Hepatocyte (in vitro differentiated cells): ENCODE data around the gene MAPK8. TPM values are rescaled to one million over a fixed set of nuclear protein-coding genes. Genes with fewer than 3 reads are reported as not detected.
"Not testable (repeated sequence)": the region's sequence is repeated elsewhere in the genome, so short reads cannot be mapped to it uniquely, and the experiment has no call there.

ENCODE experiments used
- DNase-seq: peaks from one replicate; pipeline ENCODE4 v3.0.0-alpha.2; 2016; ENCODE audit warnings: low spot score
- H2AFZ ChIP-seq: fragments of 200-600 bp; sonication (generic); 2 replicates; pipeline ENCODE4 v1.6.0; 2016; ENCODE audit warnings: antibody characterized with exemption, mild to moderate bottlenecking
- H3K27ac ChIP-seq: fragments of 200-600 bp; sonication (generic); 2 replicates; pipeline ENCODE4 v1.5.1; 2016; ENCODE audit warnings: mild to moderate bottlenecking
- H3K27me3 ChIP-seq: fragments of 200-600 bp; sonication (generic); 2 replicates; pipeline ENCODE4 v1.6.1; 2016
- H3K36me3 ChIP-seq: fragments of 200-600 bp; sonication (generic); replicated peaks from 2 replicates; pipeline ENCODE4 v1.5.1; 2016; ENCODE audit warnings: low read depth; ENCODE audit not compliant: insufficient read depth
- H3K4me1 ChIP-seq: fragments of 200-600 bp; sonication (generic); 2 replicates; pipeline ENCODE4 v1.5.1; 2016; ENCODE audit warnings: mild to moderate bottlenecking, moderate library complexity; ENCODE audit not compliant: insufficient read depth
- H3K4me2 ChIP-seq: fragments of 200-600 bp; sonication (generic); 2 replicates; pipeline ENCODE4 v1.6.0; 2016
- H3K4me3 ChIP-seq: fragments of 200-600 bp; sonication (generic); 2 replicates; pipeline ENCODE4 v1.5.1; 2016; ENCODE audit warnings: mild to moderate bottlenecking
- H3K79me2 ChIP-seq: fragments of 200-600 bp; sonication (generic); 2 replicates; pipeline ENCODE4 v1.6.0; 2017; ENCODE audit warnings: mild to moderate bottlenecking
- H3K9me2 ChIP-seq: fragments of 200-600 bp; sonication (generic); replicated peaks from 2 replicates; pipeline ENCODE4 v1.6.0; 2017; ENCODE audit warnings: mild to moderate bottlenecking; ENCODE audit not compliant: insufficient read depth
- H3K9me3 ChIP-seq: fragments of 200-600 bp; sonication (generic); 2 replicates; pipeline ENCODE4 v1.5.1; 2016; ENCODE audit warnings: low read depth, mild to moderate bottlenecking
- H4K20me1 ChIP-seq: fragments of 200-600 bp; sonication (generic); 2 replicates; pipeline ENCODE4 v1.6.0; 2016; ENCODE audit warnings: mild to moderate bottlenecking; ENCODE audit not compliant: insufficient read depth, poor library complexity, severe bottlenecking
- EZH2 ChIP-seq: fragments of 200-600 bp; sonication (generic); IDR thresholded peaks from 2 replicates; pipeline ENCODE4 v1.6.1; 2016; ENCODE audit warnings: antibody characterized with exemption, mild to moderate bottlenecking, borderline replicate concordance
- EZH2phosphoT487 ChIP-seq: fragments of 200-600 bp; sonication (generic); IDR thresholded peaks from one replicate; pipeline ENCODE4 v1.6.1; 2018; ENCODE audit warnings: antibody characterized with exemption, mild to moderate bottlenecking, low read depth, moderate library complexity; ENCODE audit not compliant: unreplicated experiment, severe bottlenecking
- WGBS: methylation state at CpG from one replicate; pipeline ENCODE4 v1.1.6; 2016; ENCODE audit warnings: low lambda C conversion rate; ENCODE audit errors: missing lambda C conversion rate; 5-methylcytosine and 5-hydroxymethylcytosine counted together
- polyA plus RNA-seq: library from polyadenylated mRNA; unstranded; fragments of >200 nt; fragmentation: Nextera tagmentation; extraction: Ambion mirVana; gene quantifications from 2 replicates; pipeline ENCODE4 v1.2.1, GENCODE V29; 2016
- total RNA-seq: library from RNA; depleted of rRNA; stranded (reverse); fragments of >200 nt; gene quantifications from 2 replicates; pipeline ENCODE4 v1.2.3, GENCODE V29; 2014
- TF ChIP-seq, protein P1 (sequence below): fragments of 200-600 bp; sonication (generic); IDR thresholded peaks from 2 replicates; pipeline ENCODE4 v1.5.1; 2016; ENCODE audit warnings: antibody characterized with exemption, mild to moderate bottlenecking; ENCODE audit not compliant: poor library complexity

The MAPK8 gene
- total and polyA plus RNA-seq, 2 experiments from 2014 or later, result 20.9 to 73.2 TPM

DNA sequence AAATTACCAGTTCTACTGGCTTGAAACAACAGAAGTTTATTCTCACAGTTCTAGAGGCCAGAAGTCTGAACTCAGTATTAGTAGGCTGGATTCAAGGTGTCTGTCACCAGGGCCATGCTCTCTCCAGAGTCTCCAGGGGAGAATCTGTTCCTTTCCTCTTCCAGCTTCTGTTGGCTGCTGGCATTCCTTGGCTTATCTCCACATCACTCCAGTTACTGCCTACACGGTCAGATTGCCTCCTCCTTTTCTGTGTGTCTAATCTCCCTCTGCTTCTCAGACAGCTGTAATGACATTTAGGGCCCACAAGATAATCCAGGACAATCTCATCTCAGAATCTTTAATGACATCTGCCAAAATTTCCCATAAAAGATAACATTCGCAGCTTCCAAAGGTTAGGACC, 36.6 kb downstream of the MAPK8 start:
- TF ChIP-seq, protein P1, sequence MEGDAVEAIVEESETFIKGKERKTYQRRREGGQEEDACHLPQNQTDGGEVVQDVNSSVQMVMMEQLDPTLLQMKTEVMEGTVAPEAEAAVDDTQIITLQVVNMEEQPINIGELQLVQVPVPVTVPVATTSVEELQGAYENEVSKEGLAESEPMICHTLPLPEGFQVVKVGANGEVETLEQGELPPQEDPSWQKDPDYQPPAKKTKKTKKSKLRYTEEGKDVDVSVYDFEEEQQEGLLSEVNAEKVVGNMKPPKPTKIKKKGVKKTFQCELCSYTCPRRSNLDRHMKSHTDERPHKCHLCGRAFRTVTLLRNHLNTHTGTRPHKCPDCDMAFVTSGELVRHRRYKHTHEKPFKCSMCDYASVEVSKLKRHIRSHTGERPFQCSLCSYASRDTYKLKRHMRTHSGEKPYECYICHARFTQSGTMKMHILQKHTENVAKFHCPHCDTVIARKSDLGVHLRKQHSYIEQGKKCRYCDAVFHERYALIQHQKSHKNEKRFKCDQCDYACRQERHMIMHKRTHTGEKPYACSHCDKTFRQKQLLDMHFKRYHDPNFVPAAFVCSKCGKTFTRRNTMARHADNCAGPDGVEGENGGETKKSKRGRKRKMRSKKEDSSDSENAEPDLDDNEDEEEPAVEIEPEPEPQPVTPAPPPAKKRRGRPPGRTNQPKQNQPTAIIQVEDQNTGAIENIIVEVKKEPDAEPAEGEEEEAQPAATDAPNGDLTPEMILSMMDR, result no peak
- TF ChIP-seq EZH2phosphoT487 (no peak), EZH2 (no peak)
- Histone ChIP-seq H2AFZ (no peak overlapping the region), H3K4me3 (no peak overlapping the region), H4K20me1 (no peaks in the 10 kb centered on the region), H3K27me3 (no peaks in the 10 kb centered on the region), H3K4me1 (no peaks in the 10 kb centered on the region), H3K9me2 (no peaks in the 10 kb centered on the region), H3K9me3 (peaks cover 7% of the 10 kb centered on the region), H3K79me2 (peaks cover 68% of the 10 kb centered on the region), H3K4me2 (no peak overlapping the region), H3K27ac (no peak overlapping the region), H3K36me3 (no peaks in the 10 kb centered on the region)
- no peak for DNase-seq
- 62% methylated on average over 2 of the region's 2 CpGs for WGBS

DNA sequence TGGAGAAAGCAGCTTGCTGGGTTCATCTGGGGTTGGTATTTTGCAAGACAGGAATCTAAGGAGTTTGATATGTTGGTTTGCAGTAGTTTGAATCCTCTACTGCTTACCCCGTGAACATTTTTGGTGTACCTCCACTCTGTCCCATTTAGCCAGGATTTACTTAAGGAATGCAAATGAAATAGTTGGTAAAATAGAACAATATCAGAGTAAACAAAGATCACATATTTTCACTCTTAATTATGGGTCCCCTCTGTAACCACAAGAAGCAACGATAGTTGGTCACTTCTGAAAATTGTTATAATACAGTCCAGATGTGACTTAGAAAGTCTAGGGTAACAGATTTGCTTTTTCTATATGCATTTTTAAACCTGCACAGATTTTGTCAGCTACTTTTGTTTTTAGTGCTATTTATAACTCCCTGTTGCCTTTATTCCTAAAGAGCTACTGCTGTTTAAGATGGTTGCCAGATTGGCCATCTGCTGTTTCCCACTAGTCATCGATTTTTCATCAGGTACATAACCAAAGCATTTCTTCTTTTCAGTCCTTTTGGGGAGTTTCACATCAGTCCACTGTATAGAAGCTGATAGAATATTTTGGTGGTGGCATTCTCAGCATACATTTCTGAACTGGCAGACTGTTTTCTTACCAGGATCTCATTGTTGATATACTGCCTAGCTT, 37.6 kb downstream of the MAPK8 start:
- TF ChIP-seq EZH2phosphoT487, result no peak
- TF ChIP-seq EZH2, result no peak
- TF ChIP-seq, protein P1, result no peak
- Histone ChIP-seq H3K79me2 (peaks cover 72% of the 10 kb centered on the region), H3K4me2 (no peak overlapping the region), H4K20me1 (no peaks in the 10 kb centered on the region), H3K9me2 (no peaks in the 10 kb centered on the region), H3K27me3 (no peaks in the 10 kb centered on the region), H2AFZ (no peak overlapping the region), H3K4me1 (no peaks in the 10 kb centered on the region), H3K36me3 (no peaks in the 10 kb centered on the region), H3K9me3 (peaks cover 17% of the 10 kb centered on the region), H3K4me3 (no peak overlapping the region), H3K27ac (no peak overlapping the region)
- 74% methylated on average over 3 of the region's 3 CpGs for WGBS
- no peak for DNase-seq

DNA sequence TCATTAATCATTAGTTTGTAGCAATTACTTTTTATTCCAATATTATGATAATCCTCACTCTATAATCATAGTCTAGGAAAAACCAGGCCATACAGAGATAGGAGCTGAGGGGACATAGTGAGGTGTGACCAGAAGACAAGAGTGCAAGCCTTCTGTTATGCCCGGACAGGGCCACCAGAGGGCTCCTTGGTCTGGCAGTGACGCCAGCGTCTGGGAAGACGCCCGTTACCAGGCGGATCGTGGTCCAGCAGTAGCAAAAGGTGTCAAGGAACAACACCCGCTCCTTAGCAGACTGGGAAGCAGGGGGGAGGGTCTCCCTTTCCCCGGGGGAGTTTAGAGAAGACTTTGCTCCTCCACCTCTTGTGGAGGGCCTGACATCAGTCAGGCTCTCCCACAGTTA, 39.8 kb downstream of the MAPK8 start:
- not testable (repeated sequence) for H3K9me2 ChIP-seq, H2AFZ ChIP-seq, H3K36me3 ChIP-seq, H3K4me2 ChIP-seq, H3K27ac ChIP-seq, H3K4me1 ChIP-seq, DNase-seq, H3K27me3 ChIP-seq, H4K20me1 ChIP-seq, H3K4me3 ChIP-seq
- WGBS, result 96% methylated on average over 9 of the region's 9 CpGs
- peaks cover 58% of the 10 kb centered on the region for H3K79me2 ChIP-seq
- H3K9me3 ChIP-seq, result peaks cover 18% of the 10 kb centered on the region

DNA sequence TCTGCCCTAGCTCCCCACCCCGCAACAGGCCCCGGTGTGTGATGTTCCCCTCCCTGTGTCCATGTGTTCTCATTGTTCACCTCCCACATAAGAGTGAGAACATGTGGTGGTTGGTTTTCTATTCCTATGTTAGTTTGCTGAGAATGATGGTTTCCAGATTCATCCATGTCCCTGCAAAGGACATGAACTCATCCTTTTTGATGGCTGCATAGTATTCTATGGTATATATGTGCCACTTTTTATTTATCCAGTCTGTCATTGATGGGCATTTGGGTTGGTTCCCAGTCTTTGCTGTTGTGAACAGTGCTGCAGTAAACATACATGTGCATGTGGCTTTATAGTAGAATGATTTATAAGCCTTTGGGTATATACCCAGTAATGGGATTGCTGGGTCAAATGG, 41.1 kb downstream of the MAPK8 start:
- DNase-seq, H3K9me2 ChIP-seq, H3K4me2 ChIP-seq, H3K4me1 ChIP-seq, H3K4me3 ChIP-seq, H4K20me1 ChIP-seq, H3K36me3 ChIP-seq, H3K27ac ChIP-seq, H3K27me3 ChIP-seq, H2AFZ ChIP-seq: not testable (repeated sequence)
- Histone ChIP-seq H3K79me2 (peaks cover 59% of the 10 kb centered on the region), H3K9me3 (peaks cover 18% of the 10 kb centered on the region)
- 96% methylated on average over 2 of the region's 2 CpGs for WGBS

DNA sequence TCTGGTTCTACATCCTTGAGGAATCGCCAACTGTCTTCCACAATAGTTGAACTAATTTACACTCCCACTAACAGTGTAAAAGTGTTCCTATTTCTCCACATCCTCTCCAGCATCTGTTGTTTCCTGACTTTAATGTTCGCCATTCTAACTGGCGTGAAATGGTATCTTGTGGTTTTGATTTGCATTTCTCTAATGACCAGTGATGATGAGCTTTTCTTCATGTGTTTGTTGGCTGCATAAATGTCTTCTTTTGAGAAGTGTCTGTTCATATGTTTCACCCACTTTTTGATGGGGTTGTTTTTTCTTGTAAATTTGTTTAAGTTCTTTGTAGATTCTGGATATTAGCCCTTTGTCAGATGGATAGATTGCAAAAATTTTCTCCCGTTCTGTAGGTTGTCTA, 41.5 kb downstream of the MAPK8 start:
- not testable (repeated sequence) for H3K27ac ChIP-seq, H3K4me1 ChIP-seq, H3K4me2 ChIP-seq, H3K9me2 ChIP-seq, H3K27me3 ChIP-seq, H4K20me1 ChIP-seq, H2AFZ ChIP-seq, H3K4me3 ChIP-seq, DNase-seq, H3K36me3 ChIP-seq
- Histone ChIP-seq H3K79me2 (peaks cover 59% of the 10 kb centered on the region), H3K9me3 (peaks cover 18% of the 10 kb centered on the region)
- WGBS, result 94% methylated on average over 4 of the region's 4 CpGs
